ENCODE data around the gene MRI1.

Gene MRI1

GRCh38 chr19:13807421-13808021 lies 43.2 kb downstream of the MRI1 start:
- Histone ChIP-seq H3K36me3 (ENCODE audit: control insufficient read depth, insufficient read depth, low read length) (no peaks in the 10 kb centered on the region), H3K27ac (no peak overlapping the region), H3K79me2 (no peaks in the 10 kb centered on the region), H3K4me1 (no peaks in the 10 kb centered on the region), H3K4me3 (ENCODE audit: low read depth, low read length) (no peak overlapping the region), H2AFZ (no peak overlapping the region), H3K9ac (no peak overlapping the region), H3K4me2 (ENCODE audit: low read length) (no peak overlapping the region), H3K9me3 (ENCODE audit: control insufficient read depth, low read length) (no peaks in the 10 kb centered on the region), H3K27me3 (ENCODE audit: control insufficient read depth, insufficient read depth, low read length) (no peaks in the 10 kb centered on the region)
- TF ChIP-seq CTCF (IDR thresholded peaks at IDR 0.05): no peak

GRCh38 chr19:13808856-13809255 lies 44.5 kb downstream of the MRI1 start:
- Histone ChIP-seq H3K79me2 (no peaks in the 10 kb centered on the region), H3K36me3 (ENCODE audit: control insufficient read depth, insufficient read depth, low read length) (no peaks in the 10 kb centered on the region), H3K4me2 (ENCODE audit: low read length) (no peak overlapping the region), H3K27me3 (ENCODE audit: control insufficient read depth, insufficient read depth, low read length) (no peaks in the 10 kb centered on the region), H3K9ac (no peak overlapping the region), H3K4me3 (ENCODE audit: low read depth, low read length) (no peak overlapping the region), H3K4me1 (no peaks in the 10 kb centered on the region), H3K9me3 (ENCODE audit: control insufficient read depth, low read length) (no peaks in the 10 kb centered on the region), H3K27ac (no peak overlapping the region), H2AFZ (no peak overlapping the region)
- TF ChIP-seq CTCF (IDR thresholded peaks at IDR 0.05): no peak

- TF ChIP-seq CTCF (IDR thresholded peaks at IDR 0.05): no peak
- Histone ChIP-seq H3K36me3 (ENCODE audit: control insufficient read depth, insufficient read depth, low read length) (no peaks in the 10 kb centered on the region), H3K27ac (no peak overlapping the region), H3K4me2 (ENCODE audit: low read length) (no peak overlapping the region), H3K79me2 (no peaks in the 10 kb centered on the region), H3K9ac (no peak overlapping the region), H3K9me3 (ENCODE audit: control insufficient read depth, low read length) (no peaks in the 10 kb centered on the region), H3K27me3 (ENCODE audit: control insufficient read depth, insufficient read depth, low read length) (no peaks in the 10 kb centered on the region), H3K4me3 (ENCODE audit: low read depth, low read length) (no peak overlapping the region), H3K4me1 (peaks cover 3% of the 10 kb centered on the region), H2AFZ (no peak overlapping the region)
Measured at GRCh38 chr19:13812544-13812943, 48.2 kb downstream of the MRI1 start.

GRCh38 chr19:13813147-13813546 lies 48.8 kb downstream of the MRI1 start:
- H3K79me2 ChIP-seq: no peaks in the 10 kb centered on the region
- no peak overlapping the region for H3K4me3 ChIP-seq (ENCODE audit: low read depth, low read length)
- no peak overlapping the region for H3K27ac ChIP-seq
- H3K9me3 ChIP-seq (ENCODE audit: control insufficient read depth, low read length): no peaks in the 10 kb centered on the region
- H3K36me3 ChIP-seq (ENCODE audit: control insufficient read depth, insufficient read depth, low read length): no peaks in the 10 kb centered on the region
- peaks cover 4% of the 10 kb centered on the region for H3K4me1 ChIP-seq
- H2AFZ ChIP-seq: no peak overlapping the region
- H3K4me2 ChIP-seq (ENCODE audit: low read length): no peak overlapping the region
- H3K27me3 ChIP-seq (ENCODE audit: control insufficient read depth, insufficient read depth, low read length): no peaks in the 10 kb centered on the region
- no peak overlapping the region for H3K9ac ChIP-seq
- no peak for TF ChIP-seq CTCF (IDR thresholded peaks at IDR 0.05)

GRCh38 chr19:13814550-13814949 lies 50.2 kb downstream of the MRI1 start:
- Histone ChIP-seq H3K9ac (no peak overlapping the region), H3K36me3 (ENCODE audit: control insufficient read depth, insufficient read depth, low read length) (no peaks in the 10 kb centered on the region), H3K79me2 (no peaks in the 10 kb centered on the region), H3K9me3 (ENCODE audit: control insufficient read depth, low read length) (no peaks in the 10 kb centered on the region), H3K4me1 (peaks cover 4% of the 10 kb centered on the region), H3K4me2 (ENCODE audit: low read length) (no peak overlapping the region), H3K4me3 (ENCODE audit: low read depth, low read length) (no peak overlapping the region), H3K27me3 (ENCODE audit: control insufficient read depth, insufficient read depth, low read length) (no peaks in the 10 kb centered on the region), H2AFZ (no peak overlapping the region), H3K27ac (no peak overlapping the region)
- no peak for TF ChIP-seq CTCF (IDR thresholded peaks at IDR 0.05)
